HG03175 (cell line): ENCODE data around the gene SH3D19.
"Not testable (repeated sequence)": the region's sequence is repeated elsewhere in the genome, so short reads cannot be mapped to it uniquely, and the experiment has no call there.

Experiments
- ATAC-seq: cut with Tn5 transposase; IDR thresholded peaks from one replicate; pipeline ENCODE4 v1.9.1; 2021; ENCODE audit warnings: mild to moderate bottlenecking, moderate library complexity; ENCODE audit not compliant: unreplicated experiment

The SH3D19 gene

GRCh38 chr4:151284534-151285245 is 40.7 kb downstream of the SH3D19 start:
- no peak for ATAC-seq

GRCh38 chr4:151276787-151277562 is 48.4 kb downstream of the SH3D19 start, which contains the start of gene PRSS48:
TSS of gene PRSS48 (plus strand) at chr4:151277161. CDS start at chr4:151277173, 12 bp downstream.
- ATAC-seq: no peak

GRCh38 chr4:151268905-151269304 is 56.5 kb downstream of the SH3D19 start:
- ATAC-seq: not testable (repeated sequence)

GRCh38 chr4:151267822-151268535 is 57.4 kb downstream of the SH3D19 start:
- ATAC-seq: no peak

GRCh38 chr4:151267104-151267503 is 58.3 kb downstream of the SH3D19 start:
- no peak for ATAC-seq

GRCh38 chr4:151266497-151266896 is 58.9 kb downstream of the SH3D19 start:
- no peak for ATAC-seq

- no peak for ATAC-seq
Observed at GRCh38 chr4:151263455-151263854, 62.0 kb downstream of the SH3D19 start.

- no peak for ATAC-seq
Observed at GRCh38 chr4:151260526-151260925, 64.9 kb downstream of the SH3D19 start.

- no peak for ATAC-seq
Observed at GRCh38 chr4:151259752-151260151, 65.7 kb downstream of the SH3D19 start.

- ATAC-seq: no peak
Observed at GRCh38 chr4:151257704-151258103, 67.7 kb downstream of the SH3D19 start.

GRCh38 chr4:151256134-151256533 is 69.3 kb downstream of the SH3D19 start:
- no peak for ATAC-seq

- not testable (repeated sequence) for ATAC-seq
Observed at GRCh38 chr4:151255680-151256079, 69.7 kb downstream of the SH3D19 start.

- not testable (repeated sequence) for ATAC-seq
Observed at GRCh38 chr4:151255226-151255625, 70.2 kb downstream of the SH3D19 start.

GRCh38 chr4:151251603-151252304 is 73.7 kb downstream of the SH3D19 start:
- ATAC-seq: no peak

GRCh38 chr4:151250706-151251105 is 74.7 kb downstream of the SH3D19 start:
- no peak for ATAC-seq

- no peak for ATAC-seq
Observed at GRCh38 chr4:151248519-151248918, 76.9 kb downstream of the SH3D19 start.

GRCh38 chr4:151247395-151247794 is 78.0 kb downstream of the SH3D19 start:
- no peak for ATAC-seq

GRCh38 chr4:151246742-151247141 is 78.7 kb downstream of the SH3D19 start:
- no peak for ATAC-seq

GRCh38 chr4:151242305-151242704 is 83.1 kb downstream of the SH3D19 start:
- ATAC-seq: no peak

- ATAC-seq: no peak
Observed at GRCh38 chr4:151239608-151240007, 85.8 kb downstream of the SH3D19 start.

GRCh38 chr4:151238477-151238876 is 86.9 kb downstream of the SH3D19 start:
- ATAC-seq: no peak
